GM12892 (cell line): ENCODE results near the gene DDX20.

ENCODE experiments used
- POLR2A ChIP-seq: IDR thresholded peaks from 2 replicates; pipeline ENCODE4 v1.6.1; 2011; ENCODE audit warnings: low read depth, low read length, control low read depth
- TAF1 ChIP-seq: IDR thresholded peaks from 2 replicates; pipeline ENCODE4 v1.6.1; 2011; ENCODE audit warnings: low read depth, mild to moderate bottlenecking, control low read depth, low read length, borderline replicate concordance

DNA sequence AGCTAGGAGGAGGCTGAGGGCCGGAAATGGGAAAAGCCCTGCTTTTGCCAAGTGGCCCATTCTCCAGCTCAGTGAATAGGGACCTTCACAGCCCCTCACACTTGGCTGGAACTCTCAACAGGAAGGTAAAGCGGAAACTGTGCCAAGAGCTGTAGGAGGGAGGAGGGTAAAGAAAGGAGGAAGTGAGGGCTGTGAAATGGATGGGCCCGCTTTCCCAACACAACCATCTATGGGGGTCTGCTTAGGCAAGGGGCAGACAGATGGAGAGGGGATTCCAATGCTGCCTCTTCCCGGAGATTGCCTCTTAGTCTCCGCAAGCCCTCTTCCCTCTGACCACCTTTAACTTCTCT is 21.7 kb upstream of the DDX20 start:
- TF ChIP-seq POLR2A (no peak), TAF1 (no peak)
